Prostate gland (tissue), 2 donors: ENCODE data around the gene SKAP1. TPM values are rescaled to one million over a fixed set of nuclear protein-coding genes. Genes with fewer than 3 reads are reported as not detected.

Source experiments
- DNase-seq: peaks from one replicate; pipeline ENCODE4 v3.0.0-alpha.2; 2019; ENCODE audit warnings: low spot score
- H3K27ac ChIP-seq, 2 donors: fragments of 200-600 bp; sonication (generic); 2 replicates each; pipeline ENCODE4 v1.5.1; 2017 to 2019
- H3K27me3 ChIP-seq: fragments of 200-600 bp; sonication (generic); replicated peaks from 2 replicates; pipeline ENCODE4 v1.5.1; 2019; ENCODE audit not compliant: insufficient read depth
- H3K36me3 ChIP-seq, 2 donors: fragments of 200-600 bp; sonication (generic); 1 replicate in 1 of 2; 2 replicates in 1 of 2; pipeline versions ENCODE4 v1.5.1 to v1.8.1; 2017 to 2019
- H3K4me1 ChIP-seq: fragments of 200-600 bp; sonication (generic); replicated peaks from 2 replicates; pipeline ENCODE4 v1.5.1; 2019
- H3K4me3 ChIP-seq, 2 donors: fragments of 200-600 bp; sonication (generic); 2 replicates each; pipeline ENCODE4 v1.5.1; 2017 to 2019
- H3K9me3 ChIP-seq: fragments of 200-600 bp; sonication (generic); 2 replicates; pipeline ENCODE4 v1.5.1; 2017
- POLR2A ChIP-seq: fragments of 450-650 bp; IDR thresholded peaks from one replicate; pipeline ENCODE4 v1.6.1; 2016; ENCODE audit warnings: antibody characterized with exemption, mild to moderate bottlenecking
- POLR2AphosphoS5 ChIP-seq: sonication (generic); formaldehyde crosslinking; IDR thresholded peaks from one replicate; pipeline ENCODE4 v1.6.1; 2017; ENCODE audit warnings: antibody characterized with exemption
- WGBS: methylation state at CpG from one replicate; pipeline ENCODE4 v1.1.5; 2018; 5-methylcytosine and 5-hydroxymethylcytosine counted together
- intact Hi-C: fragments of 100-400 bp; cut with DNase I; formaldehyde crosslinking; loops from one replicate; pipeline ENCODE4 v1.14.2; 2022
- total RNA-seq, 2 donors: library from RNA; depleted of rRNA; stranded (reverse); fragments of >200 nt; gene quantifications; one replicate each; pipeline ENCODE4 v1.1.0, GENCODE V29; 2016
- TF ChIP-seq, protein P1 (sequence below), 4 experiments: fragments of 200-600 bp in 2 of 4; fragments of 450-650 bp in 2 of 4; sonication (generic) in 2 of 4; IDR thresholded peaks; 1 replicate in 3 of 4; 2 replicates in 1 of 4; pipeline ENCODE4 v1.5.1; 2016 to 2019; ENCODE audit warnings: antibody characterized with exemption in 4 of 4, mild to moderate bottlenecking in 2 of 4, moderate library complexity in 2 of 4

SKAP1 gene
- total RNA-seq, 2 donors from 2014 or later, result 1.1 to 1.4 TPM

DNA sequence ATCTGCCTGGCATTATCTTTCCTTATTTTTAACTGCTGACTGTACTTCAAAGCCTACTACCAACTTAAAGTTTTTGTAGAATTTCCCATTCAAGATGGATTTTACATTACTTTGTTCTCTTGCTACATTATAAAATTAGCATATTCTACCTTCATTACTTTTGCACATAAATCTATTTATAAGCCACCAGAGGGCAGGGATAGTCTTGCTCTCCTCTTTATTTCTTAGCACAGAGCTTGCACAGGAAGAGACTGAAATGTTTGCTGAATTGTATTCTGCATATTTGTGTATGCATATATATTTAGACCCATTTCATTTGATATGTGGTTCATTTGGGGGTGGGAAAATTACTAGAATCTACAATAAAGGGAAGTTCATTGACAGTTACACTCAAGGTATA, 108.0 kb downstream of the SKAP1 start:
- no peak overlapping the region for H3K27ac ChIP-seq
- no peak overlapping the region for H3K4me3 ChIP-seq
- TF ChIP-seq, protein P1, sequence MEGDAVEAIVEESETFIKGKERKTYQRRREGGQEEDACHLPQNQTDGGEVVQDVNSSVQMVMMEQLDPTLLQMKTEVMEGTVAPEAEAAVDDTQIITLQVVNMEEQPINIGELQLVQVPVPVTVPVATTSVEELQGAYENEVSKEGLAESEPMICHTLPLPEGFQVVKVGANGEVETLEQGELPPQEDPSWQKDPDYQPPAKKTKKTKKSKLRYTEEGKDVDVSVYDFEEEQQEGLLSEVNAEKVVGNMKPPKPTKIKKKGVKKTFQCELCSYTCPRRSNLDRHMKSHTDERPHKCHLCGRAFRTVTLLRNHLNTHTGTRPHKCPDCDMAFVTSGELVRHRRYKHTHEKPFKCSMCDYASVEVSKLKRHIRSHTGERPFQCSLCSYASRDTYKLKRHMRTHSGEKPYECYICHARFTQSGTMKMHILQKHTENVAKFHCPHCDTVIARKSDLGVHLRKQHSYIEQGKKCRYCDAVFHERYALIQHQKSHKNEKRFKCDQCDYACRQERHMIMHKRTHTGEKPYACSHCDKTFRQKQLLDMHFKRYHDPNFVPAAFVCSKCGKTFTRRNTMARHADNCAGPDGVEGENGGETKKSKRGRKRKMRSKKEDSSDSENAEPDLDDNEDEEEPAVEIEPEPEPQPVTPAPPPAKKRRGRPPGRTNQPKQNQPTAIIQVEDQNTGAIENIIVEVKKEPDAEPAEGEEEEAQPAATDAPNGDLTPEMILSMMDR (IDR thresholded peaks at IDR 0.05), result no peak
- TF ChIP-seq POLR2AphosphoS5, result no peak
- TF ChIP-seq POLR2A, result no peak
- H3K27me3 ChIP-seq, result no peaks in the 10 kb centered on the region
- DNase-seq, result no peak
- H3K4me1 ChIP-seq, result no peaks in the 10 kb centered on the region
- intact Hi-C loops, result no loop called here
- H3K36me3 ChIP-seq, result no peaks in the 10 kb centered on the region
- no peaks in the 10 kb centered on the region for H3K9me3 ChIP-seq

DNA sequence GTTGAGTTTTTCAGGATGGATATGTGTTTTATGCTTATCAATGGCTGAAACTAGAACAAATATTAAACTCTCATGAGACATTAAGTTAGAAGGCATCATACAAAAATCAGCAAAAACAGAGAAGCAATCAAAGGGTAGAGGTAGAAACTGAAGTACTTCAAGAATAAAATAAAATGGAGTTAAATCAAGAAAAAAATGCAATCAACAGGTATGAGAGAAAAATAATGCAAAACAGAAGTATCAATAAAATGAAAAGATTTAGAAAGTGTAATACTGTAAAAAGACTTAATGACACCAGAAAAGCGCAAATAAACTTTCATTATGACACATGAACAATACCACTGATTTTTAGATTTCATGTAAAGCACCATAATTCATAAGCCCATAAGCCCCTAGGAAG, 112.3 kb downstream of the SKAP1 start:
- intact Hi-C loops, result no loop called here
- Histone ChIP-seq H3K4me1 (no peaks in the 10 kb centered on the region), H3K27ac (no peak overlapping the region), H3K36me3 (no peaks in the 10 kb centered on the region), H3K9me3 (no peaks in the 10 kb centered on the region), H3K4me3 (no peak overlapping the region), H3K27me3 (no peaks in the 10 kb centered on the region)
- TF ChIP-seq POLR2A (no peak), POLR2AphosphoS5 (no peak)
- TF ChIP-seq, protein P1 (IDR thresholded peaks at IDR 0.05), result no peak
- 95% methylated on average over 1 of the region's 1 CpG for WGBS
- DNase-seq, result no peak

DNA sequence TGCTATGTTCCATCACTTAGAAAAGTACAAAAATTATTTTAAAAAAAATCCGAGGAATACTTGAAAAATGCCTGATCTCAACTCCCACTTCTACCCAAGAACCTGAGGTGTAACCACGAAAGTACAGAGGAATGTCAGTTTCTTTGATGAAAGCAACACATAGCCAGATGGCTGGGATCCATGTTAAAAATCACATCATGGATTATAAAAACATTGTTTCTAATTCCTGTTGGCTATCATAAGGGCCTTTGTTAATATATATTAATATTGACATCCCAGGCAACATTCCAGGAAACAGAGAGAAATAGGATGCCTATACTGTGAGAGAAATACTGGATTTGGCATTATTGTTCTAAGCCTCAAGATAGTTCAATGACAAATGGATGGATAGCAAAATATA, 115.3 kb downstream of the SKAP1 start:
- intact Hi-C loops, result no loop called here
- TF ChIP-seq POLR2AphosphoS5 (no peak), POLR2A (no peak)
- TF ChIP-seq, protein P1 (IDR thresholded peaks at IDR 0.05), result no peak
- H3K27me3 ChIP-seq, result peaks cover 2% of the 10 kb centered on the region
- H3K4me1 ChIP-seq, result no peaks in the 10 kb centered on the region
- no peak overlapping the region for H3K4me3 ChIP-seq
- no peaks in the 10 kb centered on the region for H3K9me3 ChIP-seq
- DNase-seq, result no peak
- no peak overlapping the region for H3K27ac ChIP-seq
- WGBS, result 59% methylated on average over 2 of the region's 2 CpGs
- H3K36me3 ChIP-seq, result no peaks in the 10 kb centered on the region

DNA sequence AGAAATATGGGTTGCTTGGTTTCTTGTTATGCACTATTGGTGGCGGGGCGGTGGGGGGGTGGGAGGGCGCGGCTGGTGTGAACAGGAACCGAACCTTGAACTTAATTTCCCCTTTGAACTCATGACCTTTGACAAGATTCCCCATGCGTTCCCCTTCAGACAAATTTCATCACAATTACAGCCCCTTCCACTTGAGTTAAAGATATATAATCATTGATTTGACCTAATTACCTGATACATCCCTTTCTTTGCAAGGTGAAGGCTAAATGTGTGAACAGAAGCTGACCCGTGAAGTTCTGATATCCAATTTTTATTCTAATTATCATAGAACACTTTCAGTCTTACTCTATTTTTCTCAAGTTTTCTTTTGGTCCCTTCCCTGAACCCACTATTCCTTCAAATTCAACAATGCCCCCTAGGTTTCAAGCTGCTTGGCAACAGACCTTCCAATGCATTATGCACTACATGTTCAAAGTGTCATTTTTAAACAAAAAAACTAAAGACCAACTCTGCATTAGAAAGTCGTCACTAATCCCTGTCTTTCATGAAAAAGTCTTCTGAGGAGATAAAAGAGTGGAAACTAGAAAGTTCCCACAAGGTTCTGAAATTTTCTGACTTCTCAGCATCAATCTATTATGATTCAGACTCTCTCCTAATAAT, 116.8 kb downstream of the SKAP1 start:
- WGBS, result 86% methylated on average over 8 of the region's 8 CpGs
- H3K4me3 ChIP-seq, result no peak overlapping the region

DNA sequence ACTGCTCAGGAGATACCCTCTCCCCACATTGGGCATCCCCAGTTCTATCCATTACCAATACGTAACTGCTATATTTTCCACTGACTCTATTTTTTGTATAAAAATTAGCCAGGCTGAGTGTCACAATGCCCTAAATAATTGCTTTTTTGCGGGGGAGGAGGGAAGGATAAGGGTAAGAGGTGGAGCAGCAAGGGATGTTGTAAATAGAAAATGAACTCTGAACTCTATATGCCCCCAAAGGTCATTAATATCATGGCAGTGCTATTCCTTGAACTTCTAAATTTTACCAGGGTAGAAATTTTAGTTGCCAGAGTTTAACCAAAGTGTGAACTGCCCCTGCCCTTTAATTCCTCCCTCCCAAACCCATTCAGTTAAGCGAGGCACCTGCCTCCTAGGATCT, 118.7 kb downstream of the SKAP1 start:
- intact Hi-C loops, result no loop called here
- WGBS, result 77% methylated on average over 3 of the region's 3 CpGs
- TF ChIP-seq, protein P1 (IDR thresholded peaks at IDR 0.05), result no peak
- Histone ChIP-seq H3K4me1 (no peaks in the 10 kb centered on the region), H3K27ac (no peak overlapping the region), H3K9me3 (no peaks in the 10 kb centered on the region), H3K27me3 (peaks cover 4% of the 10 kb centered on the region), H3K4me3 (no peak overlapping the region), H3K36me3 (no peaks in the 10 kb centered on the region)
- DNase-seq, result no peak

More for the DNA sequence above, 116.8 kb downstream of the SKAP1 start:
- Histone ChIP-seq H3K27ac (no peak overlapping the region), H3K27me3 (peaks cover 4% of the 10 kb centered on the region), H3K36me3 (no peaks in the 10 kb centered on the region), H3K9me3 (no peaks in the 10 kb centered on the region), H3K4me1 (no peaks in the 10 kb centered on the region)
- TF ChIP-seq POLR2A, result no peak
- intact Hi-C loops, result no loop called here
- DNase-seq, result no peak
